SK-N-SH (cell line): ENCODE data around the gene FAM107B. TPM values are rescaled to one million over a fixed set of nuclear protein-coding genes. Genes with fewer than 3 reads are reported as not detected.

Experiments used
- CTCF ChIA-PET: fragments of 300-600, 350-600 bp; formaldehyde crosslinking; extraction: SDS; loops from one replicate; lab custom pipeline; 2021; lab: Yijun Ruan, JAX
- POLR2A ChIA-PET: fragments of 350-600 bp; sonication (Branson Sonifier 250); formaldehyde crosslinking; extraction: SDS; loops from one replicate; lab custom pipeline; 2020; ENCODE audit warnings: antibody characterized with exemption, inconsistent platforms; lab: Yijun Ruan, JAX
- DNase-seq: peaks from one replicate; pipeline ENCODE4 v3.0.0; 2012
- H2AFZ ChIP-seq: fragments of 200-600 bp; sonication (generic); 2 replicates; pipeline ENCODE4 v1.8.1; 2016; ENCODE audit warnings: antibody characterized with exemption, mild to moderate bottlenecking, low read depth
- H3F3A ChIP-seq: fragments of 200-600 bp; sonication (generic); replicated peaks from 2 replicates; pipeline ENCODE3; 2016; ENCODE audit warnings: antibody characterized with exemption, mild to moderate bottlenecking; ENCODE audit not compliant: insufficient read depth
- H3K27ac ChIP-seq, 2 experiments: fragments of 200-500 bp in 1 of 2; fragments of 200-600 bp in 1 of 2; sonication (Bioruptor generic) in 1 of 2; sonication (generic), shearing (Covaris generic) in 1 of 2; 2 replicates each; pipeline versions ENCODE4 v1.5.1 to v1.6.1; 2014 to 2016; ENCODE audit warnings: low read depth in 2 of 2, inconsistent platforms in 1 of 2, low read length in 1 of 2, mild to moderate bottlenecking in 1 of 2, mixed read lengths in 1 of 2
- H3K27me3 ChIP-seq: fragments of 200-600 bp; sonication (generic), shearing (Covaris generic); 2 replicates; pipeline ENCODE4 v1.6.1; 2016; ENCODE audit warnings: mixed run types; ENCODE audit not compliant: insufficient read depth
- H3K36me3 ChIP-seq, 2 experiments: fragments of 200-500 bp in 1 of 2; fragments of 200-600 bp in 1 of 2; sonication (Bioruptor generic) in 1 of 2; sonication (generic) in 1 of 2; replicated peaks in 1 of 2; 2 replicates each; pipeline versions ENCODE3 to v1.5.1; 2014 to 2016; ENCODE audit warnings: low read length in 1 of 2, mild to moderate bottlenecking in 1 of 2; ENCODE audit not compliant: insufficient read depth in 2 of 2, control insufficient read depth in 1 of 2
- H3K4me1 ChIP-seq, 2 experiments: fragments of 200-500 bp in 1 of 2; fragments of 200-600 bp in 1 of 2; sonication (Bioruptor generic) in 1 of 2; sonication (generic), shearing (Covaris generic) in 1 of 2; 2 replicates each; pipeline versions ENCODE4 v1.5.1 to v1.6.1; 2014 to 2016; ENCODE audit warnings: low read depth in 1 of 2, low read length in 1 of 2, mixed run types in 1 of 2; ENCODE audit not compliant: insufficient read depth in 2 of 2, control insufficient read depth in 1 of 2
- H3K4me2 ChIP-seq: fragments of 200-600 bp; sonication (generic), shearing (Covaris generic); 2 replicates; pipeline ENCODE4 v1.6.1; 2017; ENCODE audit warnings: mixed run types
- H3K4me3 ChIP-seq, 2 experiments: fragments of 200-500 bp in 1 of 2; fragments of 200-600 bp in 1 of 2; sonication (Bioruptor generic) in 1 of 2; sonication (generic), shearing (Covaris generic) in 1 of 2; 2 replicates each; pipeline versions ENCODE4 v1.5.1 to v1.8.1; 2014 to 2016; ENCODE audit warnings: low read depth in 2 of 2, inconsistent platforms in 1 of 2, low read length in 1 of 2, mild to moderate bottlenecking in 1 of 2, mixed read lengths in 1 of 2, moderate library complexity in 1 of 2
- H3K79me2 ChIP-seq: fragments of 200-600 bp; sonication (generic); 2 replicates; pipeline ENCODE4 v1.8.1; 2017; ENCODE audit warnings: mild to moderate bottlenecking; ENCODE audit not compliant: insufficient read depth
- H3K9ac ChIP-seq: fragments of 200-600 bp; sonication (generic); 2 replicates; pipeline ENCODE4 v1.6.1; 2017; ENCODE audit warnings: mixed run types
- H3K9me2 ChIP-seq: fragments of 200-600 bp; sonication (generic); 2 replicates; pipeline ENCODE4 v1.6.1; 2017; ENCODE audit warnings: mixed run types
- H3K9me3 ChIP-seq: fragments of 200-600 bp; sonication (generic); 2 replicates; pipeline ENCODE4 v1.6.1; 2017; ENCODE audit warnings: mixed run types, mild to moderate bottlenecking, moderate library complexity
- H4K20me1 ChIP-seq: fragments of 200-600 bp; sonication (generic); 2 replicates; pipeline ENCODE4 v1.6.1; 2017; ENCODE audit warnings: mild to moderate bottlenecking, mixed run types; ENCODE audit not compliant: insufficient read depth
- CTCF ChIP-seq: fragments of 200-600 bp; sonication (generic); IDR thresholded peaks from 2 replicates; pipeline ENCODE4 v1.6.1; 2017; ENCODE audit warnings: antibody characterized with exemption, mild to moderate bottlenecking, moderate library complexity
- EP300 ChIP-seq, 2 experiments: IDR thresholded peaks; 2 replicates each; pipeline versions ENCODE4 v1.4.0 to v1.6.1; 2012; ENCODE audit warnings: borderline replicate concordance in 1 of 2, low read depth in 1 of 2, low read length in 1 of 2
- EZH2phosphoT487 ChIP-seq: fragments of 200-600 bp; sonication (generic); IDR thresholded peaks from 2 replicates; pipeline ENCODE4 v1.6.1; 2017; ENCODE audit warnings: low read depth, mixed run types, mild to moderate bottlenecking, antibody characterized with exemption, moderate library complexity, borderline replicate concordance
- FOXM1 ChIP-seq: IDR thresholded peaks from 2 replicates; pipeline ENCODE4 v1.4.0; 2012; ENCODE audit warnings: low read depth, mild to moderate bottlenecking
- GABPA ChIP-seq: IDR thresholded peaks from 2 replicates; pipeline ENCODE4 v1.4.0; 2012; ENCODE audit warnings: low read depth, mild to moderate bottlenecking
- IRF3 ChIP-seq: fragments of 150-350 bp; IDR thresholded peaks from 2 replicates; pipeline ENCODE4 v1.6.1; 2016; ENCODE audit warnings: mild to moderate bottlenecking, low read depth, low read length
- JUND ChIP-seq: IDR thresholded peaks from 2 replicates; pipeline ENCODE4 v1.4.0; 2012
- MEF2A ChIP-seq: IDR thresholded peaks from 2 replicates; pipeline ENCODE4 v1.4.0; 2012; ENCODE audit warnings: low read depth, borderline replicate concordance
- PBX3 ChIP-seq: IDR thresholded peaks from 2 replicates; pipeline ENCODE4; 2012
- REST ChIP-seq: IDR thresholded peaks from 2 replicates; pipeline ENCODE4 v1.6.1; 2012; ENCODE audit warnings: mild to moderate bottlenecking, low read depth, low read length, moderate library complexity
- RXRA ChIP-seq: IDR thresholded peaks from 2 replicates; pipeline ENCODE4 v1.4.0; 2012; ENCODE audit warnings: low read depth, mild to moderate bottlenecking, borderline replicate concordance
- USF1 ChIP-seq: IDR thresholded peaks from 2 replicates; pipeline ENCODE4 v1.4.0; 2012; ENCODE audit warnings: low read depth, borderline replicate concordance
- WGBS: methylation state at CpG from one replicate; pipeline ENCODE4 v1.1.6; 2017; ENCODE audit warnings: low lambda C conversion rate; 5-methylcytosine and 5-hydroxymethylcytosine counted together
- polyA plus RNA-seq, 3 experiments: library from polyadenylated mRNA; depleted of rRNA; stranded (reverse); fragments of >200 nt; gene quantifications; 2 replicates each; pipeline ENCODE4 v1.2.3, GENCODE V29; 2012

Gene FAM107B
- 1.0 and 1.3 TPM in 2 replicates for polyA plus RNA-seq (2012; rRNA removed)
- polyA plus RNA-seq (2012; cell fraction: cytosol; rRNA removed): 2.2 TPM in 2 replicates
- polyA plus RNA-seq (2012; cell fraction: nucleus; rRNA removed): 0.55 and 0.59 TPM in 2 replicates

GRCh38 chr10:14774797-14775196 lies at the start of gene FAM107B:
FAM107B (minus strand) TSS chr10:14774897; CDS start chr10:14774663, 234 bp downstream.
- TF ChIP-seq EP300 (IDR thresholded peaks at IDR 0.05; ENCODE audit: borderline replicate concordance in 1 of 2, low read depth in 1 of 2, low read length in 1 of 2): no peak
- no peak for TF ChIP-seq IRF3
- TF ChIP-seq JUND: no peak
- no peak for TF ChIP-seq USF1
- no peak for TF ChIP-seq RXRA
- no peak for TF ChIP-seq REST
- no peak for TF ChIP-seq FOXM1
- TF ChIP-seq MEF2A: no peak
- TF ChIP-seq PBX3: no peak
- TF ChIP-seq GABPA: no peak
- TF ChIP-seq, all 33 proteins: peak for 0
- no peak within 1 kb of the TSS for H3K27ac ChIP-seq
- WGBS: 76% methylated on average over 8 of the region's 8 CpGs
- H3K4me3 ChIP-seq: no peak within 1 kb of the TSS
- no peak for DNase-seq
- no peak within 1 kb of the TSS for H3K4me2 ChIP-seq
- H3K9me2 ChIP-seq: no peaks in the 10 kb centered on the region
- CTCF ChIA-PET: no interaction called here
- no peaks in the 10 kb centered on the region for H3K79me2 ChIP-seq
- no peak within 1 kb of the TSS for H2AFZ ChIP-seq
- H3K36me3 ChIP-seq: no peaks in the 10 kb centered on the region
- H3K9ac ChIP-seq: no peak within 1 kb of the TSS
- H3K27me3 ChIP-seq: no peaks in the 10 kb centered on the region
- no peaks in the 10 kb centered on the region for H3K4me1 ChIP-seq
- POLR2A ChIA-PET: no interaction called here
- H4K20me1 ChIP-seq: no peaks in the 10 kb centered on the region
- no peaks in the 10 kb centered on the region for H3F3A ChIP-seq
- no peaks in the 10 kb centered on the region for H3K9me3 ChIP-seq

GRCh38 chr10:14823966-14824365 lies 49.3 kb upstream of the FAM107B start:
- no peak overlapping the region for H3K9ac ChIP-seq
- no peaks in the 10 kb centered on the region for H3K79me2 ChIP-seq
- peaks cover 0 to 5% of the 10 kb centered on the region in 2 experiments; a peak in 1 of 4 replicates for H3K4me1 ChIP-seq
- no peak overlapping the region for H3K27ac ChIP-seq
- H2AFZ ChIP-seq: no peak overlapping the region
- H3F3A ChIP-seq: no peaks in the 10 kb centered on the region
- WGBS: 53% methylated on average over 3 of the region's 3 CpGs
- H3K36me3 ChIP-seq: no peaks in the 10 kb centered on the region
- no peaks in the 10 kb centered on the region; the same call in 1 of the 2 replicates for H3K27me3 ChIP-seq
- H3K4me3 ChIP-seq: no peak overlapping the region
- no peaks in the 10 kb centered on the region for H3K9me2 ChIP-seq
- TF ChIP-seq CTCF (no peak), RXRA (no peak), EZH2phosphoT487 (no peak)
- POLR2A ChIA-PET: no interaction called here
- CTCF ChIA-PET: interaction anchor here (0.7 to 4.5 kb wide), 15 partner anchors 14 to 343 kb away, joined by 3 to 54 read pairs (median 4); partner anchors contain the start of genes CDNF, HSPA14 and MSANTD7
- H4K20me1 ChIP-seq: no peaks in the 10 kb centered on the region
- no peaks in the 10 kb centered on the region for H3K9me3 ChIP-seq
- H3K4me2 ChIP-seq: no peak overlapping the region
- DNase-seq: no peak
